HG03342 (cell line): ENCODE measurements around the gene OS9.
A peak's percentile ranks its signal among the peaks of the same experiment; 100 is the strongest.

ENCODE experiments used
- ATAC-seq: cut with Tn5 transposase; IDR thresholded peaks from one replicate; pipeline ENCODE4 v1.9.1; 2021; ENCODE audit warnings: mild to moderate bottlenecking, moderate library complexity; ENCODE audit not compliant: unreplicated experiment

Gene OS9

GRCh38 chr12:57751788-57752667 lies 58.1 kb downstream of the OS9 start, which contains the start of gene CDK4:
Gene CDK4 (minus strand): TSS chr12:57752310. CDS start chr12:57751717, 593 bp downstream.
- peak; percentile 73 for ATAC-seq

- no peak for ATAC-seq
These were observed 58.7 kb downstream of the OS9 start for GRCh38 chr12:57752668-57753000.

GRCh38 chr12:57753756-57754337 lies 59.9 kb downstream of the OS9 start:
- no peak for ATAC-seq

- ATAC-seq = peak; percentile 27
These were observed 60.7 kb downstream of the OS9 start, which contains the start of gene MARCHF9 for GRCh38 chr12:57754411-57755193. Gene MARCHF9 (plus strand): TSS chr12:57755103. CDS start chr12:57755529, 426 bp downstream.

GRCh38 chr12:57755194-57755453 lies 61.2 kb downstream of the OS9 start:
- ATAC-seq = no peak

- ATAC-seq = no peak
These were observed 61.8 kb downstream of the OS9 start for GRCh38 chr12:57755454-57756372.

GRCh38 chr12:57756406-57757341 lies 62.7 kb downstream of the OS9 start:
- peak; percentile 33 for ATAC-seq

GRCh38 chr12:57757771-57758170 lies 63.8 kb downstream of the OS9 start:
- ATAC-seq = no peak

GRCh38 chr12:57758552-57759359 lies 64.8 kb downstream of the OS9 start:
- no peak for ATAC-seq

- no peak for ATAC-seq
These were observed 65.5 kb downstream of the OS9 start for GRCh38 chr12:57759360-57759980.

- ATAC-seq = no peak
These were observed 66.5 kb downstream of the OS9 start for GRCh38 chr12:57760347-57760982.

GRCh38 chr12:57761391-57761998 lies 67.6 kb downstream of the OS9 start:
- no peak for ATAC-seq

- no peak for ATAC-seq
These were observed 68.5 kb downstream of the OS9 start for GRCh38 chr12:57762463-57762862.

- no peak for ATAC-seq
These were observed 70.1 kb downstream of the OS9 start for GRCh38 chr12:57763881-57764661.

- peak; percentile 8 for ATAC-seq
These were observed 70.7 kb downstream of the OS9 start for GRCh38 chr12:57764662-57765002.

GRCh38 chr12:57765003-57765697 lies 71.2 kb downstream of the OS9 start:
- ATAC-seq = peak; percentile 53
